AML-193 (cell line): Measurements from ENCODE around the gene RPL37.
A peak's percentile ranks its signal among the peaks of the same experiment; 100 is the strongest.
"Not testable (repeated sequence)": the region's sequence is repeated elsewhere in the genome, so short reads cannot be mapped to it uniquely, and the experiment has no call there.

Experiments
- DNase-seq, 2 experiments: peaks; one replicate each; lab custom pipeline; 2025; lab: John Stamatoyannopoulos, UW

RPL37 gene

DNA sequence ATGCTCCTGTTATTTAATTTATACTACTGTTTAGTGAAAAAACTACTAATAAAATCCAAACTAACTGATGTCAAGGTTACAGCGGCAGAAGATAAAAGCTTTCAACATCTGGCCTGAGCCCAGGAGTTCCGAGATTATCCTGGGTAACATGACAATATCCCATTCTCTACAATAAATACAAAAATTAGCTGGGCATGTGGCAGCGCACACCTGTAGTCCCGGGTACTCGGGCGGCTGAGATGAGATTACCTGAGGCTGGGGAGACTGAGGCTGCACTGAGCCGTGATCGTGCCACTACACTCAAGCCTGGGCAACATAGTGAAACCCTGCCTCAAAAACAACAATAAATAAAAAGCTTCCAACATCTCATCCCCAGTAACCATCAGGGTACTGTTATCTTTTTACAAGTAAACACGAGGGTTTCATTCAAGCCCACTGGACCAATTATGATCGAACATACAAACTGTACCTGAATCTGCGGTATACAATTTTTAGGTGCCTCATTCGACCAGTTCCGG is 1.3 kb downstream of the RPL37 start:
- no peak for DNase-seq

DNA sequence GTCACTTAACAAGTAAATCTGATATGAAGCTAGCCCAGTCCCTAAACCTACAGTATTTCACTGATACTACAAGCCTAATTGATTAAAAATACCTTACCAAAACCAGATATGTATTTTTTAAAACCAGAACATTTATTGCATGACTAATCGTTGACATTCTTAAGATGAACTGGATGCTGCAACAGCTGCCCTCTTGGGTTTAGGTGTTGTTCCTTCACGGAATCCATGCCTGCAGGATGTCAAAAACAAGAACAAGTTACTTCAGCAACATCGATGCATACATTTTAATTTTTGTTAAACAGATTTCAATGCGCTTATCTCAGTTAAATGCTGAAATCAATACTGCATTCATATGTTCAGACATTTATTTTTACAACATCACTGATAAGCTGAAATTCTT is 2.7 kb downstream of the RPL37 start:
- DNase-seq = no peak

DNA sequence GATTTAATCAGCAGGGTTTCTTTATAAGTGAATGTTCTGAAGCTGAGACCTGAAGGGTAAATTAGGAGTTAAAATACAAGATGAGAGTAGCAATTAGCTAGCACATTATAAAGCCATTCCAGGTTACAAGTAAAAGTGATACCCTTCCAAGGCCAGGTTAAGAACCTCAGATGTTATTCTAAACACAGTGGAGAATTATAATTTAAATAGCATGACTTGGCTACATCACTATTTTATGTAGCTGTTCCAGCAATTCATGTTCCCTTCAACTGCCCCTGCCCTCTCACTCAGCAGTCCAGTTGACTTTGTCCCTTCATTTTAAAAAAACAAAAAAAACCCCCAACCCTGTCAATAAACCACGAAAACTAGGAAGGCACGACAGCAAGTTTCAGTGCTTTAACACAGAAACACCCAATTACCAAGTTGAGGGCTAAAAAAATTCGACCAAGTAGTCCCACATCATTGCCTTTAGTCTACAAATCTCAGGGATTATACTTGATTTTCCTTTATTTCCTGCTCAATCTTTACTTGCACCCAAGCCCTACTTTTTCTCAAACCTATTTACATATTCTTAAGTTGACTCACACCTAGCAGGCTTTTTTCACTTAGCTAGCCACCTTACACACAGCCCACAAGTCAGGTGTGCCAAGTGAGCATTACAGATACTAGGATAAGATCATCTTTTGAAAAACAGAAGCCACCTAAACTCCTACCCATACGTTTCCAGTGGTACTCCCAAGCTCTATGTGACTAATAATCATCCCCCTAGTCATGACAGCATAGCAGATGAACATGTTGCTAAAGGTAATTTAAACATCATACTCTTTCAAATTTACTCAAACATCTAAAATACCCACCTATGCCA is 3.4 kb downstream of the RPL37 start:
- no peak for DNase-seq

DNA sequence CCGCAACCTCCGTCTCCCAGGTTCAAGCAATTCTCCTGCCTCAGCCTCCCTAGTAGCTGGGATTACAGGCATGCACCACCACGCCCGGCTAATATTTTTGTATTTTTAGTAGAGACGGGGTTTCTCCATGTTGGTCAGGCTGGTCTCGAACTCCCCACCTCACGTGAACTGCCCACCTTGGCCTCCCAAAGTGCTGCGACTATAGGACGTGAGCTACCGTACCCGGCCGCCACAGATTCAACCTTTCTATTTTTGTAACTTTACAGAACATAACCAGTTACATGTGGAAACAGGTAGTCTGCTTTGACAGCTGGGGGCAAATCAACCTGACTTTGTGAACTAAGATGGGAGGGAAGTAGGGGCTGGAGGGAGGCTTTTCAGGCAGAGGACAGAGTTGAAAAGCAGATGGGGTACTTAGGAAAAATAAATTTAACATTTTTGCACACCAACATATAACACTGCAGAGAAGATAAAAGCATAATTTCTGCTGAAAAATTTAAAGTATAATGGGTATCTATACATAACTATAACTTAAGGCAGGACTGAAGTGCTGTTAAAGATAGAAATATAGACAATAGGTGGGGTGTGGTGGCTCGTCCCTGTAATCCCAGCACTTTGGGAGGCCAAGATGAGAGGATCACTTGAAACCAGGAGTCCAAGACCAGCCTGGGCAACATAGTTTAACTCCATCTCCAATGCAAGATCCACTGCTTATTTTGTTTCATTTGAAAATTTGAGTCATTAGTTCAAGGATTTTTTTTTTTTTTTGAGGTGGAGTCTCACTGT is 5.1 kb downstream of the RPL37 start:
- no peak for DNase-seq

DNA sequence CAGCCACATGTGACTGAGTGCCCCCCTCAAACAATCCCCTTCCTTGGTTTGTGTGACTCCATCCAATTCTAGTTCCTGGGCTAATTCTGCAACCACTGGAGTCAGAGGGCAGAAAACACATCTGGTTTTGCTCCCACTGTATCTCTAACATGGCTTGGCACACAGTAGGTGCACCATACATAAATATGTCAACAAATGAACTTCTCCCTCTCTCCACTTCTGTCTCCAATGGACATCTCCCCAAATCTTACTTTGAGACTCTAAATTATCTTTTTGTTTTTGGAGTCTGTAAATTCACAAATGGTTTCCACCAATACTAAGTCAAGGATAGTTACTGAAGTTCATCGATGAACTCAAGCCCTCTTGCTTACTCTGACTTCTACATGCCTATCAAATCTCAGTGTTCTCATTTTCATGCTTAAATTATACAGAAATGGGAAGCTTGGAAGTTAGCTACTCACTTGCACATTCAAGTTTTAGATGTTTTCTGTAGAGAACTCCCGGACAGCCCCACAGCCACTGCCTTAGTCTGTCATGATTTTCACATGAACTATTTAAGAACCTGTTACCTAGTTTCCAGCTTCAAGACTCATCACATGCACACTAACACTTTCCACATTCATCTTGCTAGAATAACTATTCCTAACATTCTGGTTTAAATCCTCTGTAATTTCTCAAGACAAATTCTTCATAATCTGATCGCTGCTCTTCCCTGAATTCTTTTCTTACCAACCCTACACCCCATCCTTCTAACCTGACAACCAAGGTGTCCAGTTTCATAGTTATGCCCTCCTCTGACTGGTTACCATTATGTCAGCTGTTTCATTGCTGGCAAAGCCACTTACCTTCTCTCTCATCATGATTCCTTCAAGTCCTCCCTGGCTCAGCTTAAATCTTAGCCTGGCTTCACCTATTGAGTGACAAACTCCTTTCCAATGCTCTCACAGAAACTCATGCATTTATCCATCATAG is 6.0 kb downstream of the RPL37 start:
- no peak for DNase-seq

DNA sequence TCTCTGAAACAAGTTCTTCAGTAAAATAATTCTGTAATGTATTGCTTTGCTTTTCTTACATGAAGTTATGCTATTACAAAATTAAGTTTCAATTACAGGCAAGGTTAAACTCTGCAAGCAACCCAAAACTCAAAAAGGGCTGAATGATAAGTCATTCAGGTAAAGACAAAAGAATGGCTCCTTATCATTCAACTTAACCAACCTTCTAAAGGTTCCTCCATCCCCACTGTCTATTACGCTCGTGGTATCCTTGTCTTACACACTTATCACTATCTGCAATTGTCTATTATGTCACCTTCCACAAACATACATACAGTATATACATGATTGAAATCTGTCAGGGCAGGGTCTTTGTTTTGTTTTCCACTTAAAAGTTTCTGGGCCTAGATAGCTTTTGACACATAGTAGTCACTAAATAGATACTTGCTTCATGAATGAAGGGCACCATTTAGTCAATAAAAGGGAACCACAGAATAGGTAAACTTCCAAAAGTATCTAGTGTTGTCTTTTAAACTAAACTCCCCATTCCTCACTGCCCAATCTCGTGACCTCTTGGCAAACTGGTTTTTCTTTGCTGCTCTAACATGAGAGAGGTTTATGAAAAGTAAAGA is 6.9 kb downstream of the RPL37 start:
- no peak for DNase-seq

DNA sequence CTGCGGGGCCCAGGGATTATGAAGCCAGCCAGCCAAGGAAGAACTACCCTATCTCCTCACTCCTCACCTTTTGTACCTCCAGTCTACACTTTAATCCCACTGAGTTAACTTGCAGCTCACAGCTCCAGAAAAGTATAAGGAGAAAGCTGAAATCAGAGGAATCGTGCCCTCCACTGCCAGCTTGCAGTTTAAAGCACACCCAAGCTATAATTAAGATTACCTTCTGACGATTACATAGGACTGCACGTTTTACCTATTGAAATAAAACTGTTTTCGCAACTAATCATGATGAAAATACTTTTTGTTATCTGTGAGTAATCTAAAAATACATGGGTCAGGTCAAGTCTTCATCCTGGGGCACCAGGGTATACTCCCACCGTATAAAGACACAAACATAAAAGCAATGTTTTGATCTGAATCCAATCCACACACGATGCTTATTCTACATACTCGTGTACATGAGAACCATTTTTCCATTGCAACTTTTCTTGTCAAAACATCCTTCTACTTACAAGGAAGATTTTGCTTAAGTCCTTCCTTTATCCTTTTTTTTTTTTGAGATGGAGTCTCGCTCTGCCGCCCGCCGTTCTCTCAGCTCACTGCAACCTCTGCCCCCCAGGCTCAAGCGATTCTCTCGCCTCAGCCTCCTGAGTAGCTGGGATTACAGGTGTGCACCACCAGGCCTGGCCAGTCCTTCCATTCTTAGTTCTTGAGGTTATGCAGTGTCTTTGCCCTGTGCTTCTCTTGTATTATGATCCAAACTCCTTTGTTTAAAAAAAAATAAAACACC is 7.6 kb downstream of the RPL37 start:
- DNase-seq = no peak

DNA sequence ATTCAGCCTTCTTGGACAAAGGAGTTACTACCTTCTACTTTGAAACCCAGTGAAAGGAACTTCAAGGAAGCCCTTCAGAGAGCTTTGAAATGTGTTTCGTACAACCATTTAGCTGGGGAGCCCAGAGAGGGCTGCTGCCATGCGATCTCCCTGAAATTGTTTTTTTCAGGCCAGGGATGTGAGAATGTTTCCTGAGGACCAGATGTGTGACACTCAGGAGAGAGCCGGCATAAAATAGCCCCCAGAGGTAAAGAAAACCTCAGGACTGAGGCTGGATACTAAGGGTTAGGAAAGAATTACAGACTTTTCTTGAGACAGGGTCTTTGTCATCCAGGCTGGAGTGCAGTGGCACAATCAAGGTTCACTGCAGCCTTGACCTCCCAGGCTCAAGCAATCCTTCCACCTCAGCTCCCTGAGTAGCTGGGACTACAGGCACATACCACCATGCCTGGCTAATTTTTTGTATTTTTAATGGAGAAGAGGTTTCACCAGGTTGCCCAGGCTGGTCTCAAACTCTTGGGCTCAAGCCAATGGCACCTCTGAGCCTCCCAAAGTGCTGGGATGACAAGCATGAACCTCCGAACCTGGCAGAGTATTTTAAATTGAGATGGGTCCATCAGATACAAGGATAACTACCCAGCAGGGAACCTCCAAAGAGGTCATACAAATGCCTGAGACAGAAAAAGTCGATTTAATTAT is 8.4 kb downstream of the RPL37 start:
- no peak for DNase-seq

DNA sequence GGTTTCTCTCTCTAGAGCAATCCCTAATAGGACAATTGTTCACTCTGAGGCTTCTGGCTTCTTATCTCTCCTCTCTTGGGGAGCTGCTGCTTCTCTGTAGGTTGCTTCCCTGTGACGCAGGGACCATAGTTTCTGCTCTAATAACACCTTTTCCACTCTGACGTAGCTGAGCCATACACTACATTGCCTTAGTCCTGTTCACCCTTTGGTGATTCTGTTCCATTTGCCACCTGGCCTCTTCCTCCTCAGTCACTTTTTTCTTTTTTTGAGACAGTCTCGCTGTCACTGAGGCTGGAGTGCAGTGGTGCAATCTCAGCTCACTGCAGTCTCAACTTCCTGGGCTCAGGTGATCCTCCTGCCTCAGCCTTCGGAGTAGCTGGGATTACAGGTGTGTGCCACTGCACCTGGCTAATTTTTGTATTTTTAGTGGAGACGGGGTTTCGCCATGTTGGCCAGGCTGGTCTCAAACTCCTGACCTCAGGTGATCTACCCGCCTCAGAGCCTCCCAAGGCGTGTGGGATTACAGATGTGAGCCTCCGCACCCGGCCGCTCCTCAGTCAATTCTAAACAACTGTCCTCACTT is 9.5 kb downstream of the RPL37 start:
- DNase-seq = not testable (repeated sequence)

DNA sequence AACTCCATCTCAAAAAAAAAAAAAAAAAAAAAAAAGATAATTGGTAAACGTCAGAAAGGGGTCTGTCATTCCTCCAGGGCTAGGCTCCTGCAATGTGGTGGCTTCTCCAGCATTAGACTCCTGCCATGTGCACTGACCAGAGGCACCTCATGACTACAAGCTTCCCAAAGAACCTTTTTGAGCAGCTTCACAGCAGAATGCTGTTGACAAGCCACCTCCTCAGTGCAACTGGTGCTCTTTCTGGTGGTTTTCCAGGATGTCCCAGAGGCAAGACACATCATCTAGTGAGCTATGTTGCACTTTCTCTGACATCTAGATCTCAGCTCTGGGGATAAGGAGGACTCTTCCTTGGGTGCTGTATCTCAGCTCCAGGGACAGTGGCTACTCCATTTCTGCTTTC is 11.6 kb downstream of the RPL37 start:
- DNase-seq = no peak

DNA sequence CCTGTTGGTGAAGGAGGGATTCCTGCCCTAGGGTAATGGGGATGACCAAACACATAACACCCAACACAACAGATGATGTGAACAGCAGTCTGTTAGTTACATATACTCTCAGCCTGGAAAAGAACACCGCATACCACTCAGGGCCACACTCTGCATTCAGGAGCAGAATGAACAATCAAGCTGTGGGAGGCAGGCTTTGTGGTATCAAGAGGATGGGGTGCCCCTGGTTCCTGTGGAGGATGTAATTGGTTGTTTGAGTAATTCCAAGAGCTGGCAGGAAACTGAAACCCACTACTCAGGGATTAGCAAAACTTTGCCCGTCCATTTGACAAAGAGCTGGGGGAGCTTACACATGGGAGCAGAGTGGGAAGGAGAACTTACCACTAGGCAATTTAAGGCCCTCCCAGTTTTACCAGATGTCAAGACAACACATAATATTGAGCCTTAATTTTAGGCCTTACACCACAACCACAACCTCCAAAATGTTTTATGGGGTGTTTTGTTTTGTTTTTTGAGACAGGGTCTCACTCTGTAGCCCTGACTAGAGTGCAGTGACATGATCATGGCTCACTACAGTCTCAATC is 21.2 kb downstream of the RPL37 start:
- DNase-seq = no peak

DNA sequence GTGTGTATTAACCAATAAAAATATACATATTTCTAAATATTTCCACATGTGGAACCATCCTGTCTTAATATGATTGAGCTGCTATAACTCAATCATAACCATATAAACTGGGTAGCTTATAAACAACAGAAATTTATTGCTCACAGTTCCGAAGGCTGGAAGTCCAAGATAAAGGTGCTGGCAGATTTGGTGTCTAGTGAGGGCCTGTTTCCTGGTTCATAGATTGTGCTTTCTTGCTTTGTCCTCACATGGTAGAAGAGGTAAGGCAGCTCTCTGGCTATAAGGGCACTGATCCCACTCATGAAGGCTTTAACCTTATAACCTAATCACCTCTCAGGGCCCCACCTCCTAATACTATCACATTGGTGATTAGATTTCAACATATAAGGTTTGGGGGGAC is 22.9 kb downstream of the RPL37 start:
- DNase-seq = no peak

DNA sequence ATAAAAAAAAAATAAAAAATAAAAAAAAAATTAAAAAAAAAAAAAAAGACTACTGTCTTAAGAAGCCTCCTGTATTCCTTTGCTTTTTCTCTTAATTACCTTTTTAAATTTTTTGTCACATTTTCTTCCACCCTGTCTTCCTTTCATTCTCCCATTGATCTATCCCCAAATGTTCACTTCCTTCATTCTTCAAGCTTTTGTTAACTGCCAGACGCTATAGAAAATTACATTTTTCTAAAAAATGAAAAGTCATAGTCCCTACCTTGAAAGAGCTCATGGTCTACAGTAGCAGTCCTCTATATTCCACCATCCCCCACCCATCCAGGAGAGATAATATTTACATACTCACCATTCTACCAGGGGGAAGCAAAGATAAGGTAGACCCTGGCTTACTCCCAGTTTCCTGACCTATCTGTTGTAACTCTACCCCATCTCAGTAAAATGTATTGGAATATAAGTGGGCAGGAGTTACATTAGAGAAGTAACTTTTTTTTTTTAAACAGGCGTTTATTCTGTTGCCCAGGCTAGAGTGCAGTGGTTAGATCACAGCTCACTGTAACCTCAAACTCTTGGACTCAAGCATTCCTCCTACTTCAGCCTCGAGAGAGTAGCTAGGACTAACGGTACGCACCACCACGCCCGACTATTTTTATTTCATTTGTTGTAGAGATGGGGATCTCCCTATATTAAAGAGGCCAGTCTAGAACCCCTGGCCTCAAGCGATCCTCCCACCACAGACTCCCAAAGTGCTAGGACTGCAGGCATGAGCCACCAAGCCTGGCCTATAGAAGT is 33.1 kb downstream of the RPL37 start:
- no peak for DNase-seq

DNA sequence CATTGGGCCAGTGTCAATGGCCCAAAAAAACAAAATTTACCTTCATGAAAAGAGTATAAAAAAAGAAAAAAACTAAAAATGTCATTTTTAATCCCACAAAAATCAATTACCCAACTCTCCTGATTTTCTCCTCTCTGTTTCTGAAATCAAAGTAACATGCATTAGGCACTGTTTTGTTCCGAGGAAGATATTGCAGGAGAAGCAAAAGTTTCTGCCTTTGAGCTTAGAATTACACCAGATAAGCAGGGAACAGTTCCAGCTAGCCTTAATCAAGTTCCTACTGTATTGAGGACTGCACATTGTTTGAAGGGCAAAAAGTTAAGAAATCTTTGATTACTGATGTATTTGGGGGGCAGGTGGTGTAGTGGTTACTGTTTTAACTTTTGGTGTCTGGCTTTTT is 35.8 kb downstream of the RPL37 start:
- DNase-seq = no peak

DNA sequence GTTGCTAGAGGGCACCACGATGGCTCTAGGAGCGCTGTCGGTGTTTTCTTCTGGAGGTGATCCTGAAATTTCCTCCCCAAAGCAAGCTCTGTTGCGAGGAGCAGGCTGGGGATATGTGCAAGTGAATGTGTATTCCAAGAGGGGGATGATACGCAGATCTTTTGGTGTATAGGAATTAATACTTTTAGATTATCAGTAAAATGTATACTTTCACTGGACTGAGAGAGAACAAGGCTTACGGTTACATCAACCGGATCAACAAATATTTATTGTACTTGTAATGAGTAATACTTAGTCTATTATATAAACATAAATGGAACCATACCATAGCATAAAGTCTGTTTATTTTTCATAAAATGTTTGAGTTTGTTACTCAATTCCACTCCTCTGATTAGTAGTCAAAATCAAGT is 36.2 kb downstream of the RPL37 start:
- DNase-seq = peak; percentile 29 to 35

DNA sequence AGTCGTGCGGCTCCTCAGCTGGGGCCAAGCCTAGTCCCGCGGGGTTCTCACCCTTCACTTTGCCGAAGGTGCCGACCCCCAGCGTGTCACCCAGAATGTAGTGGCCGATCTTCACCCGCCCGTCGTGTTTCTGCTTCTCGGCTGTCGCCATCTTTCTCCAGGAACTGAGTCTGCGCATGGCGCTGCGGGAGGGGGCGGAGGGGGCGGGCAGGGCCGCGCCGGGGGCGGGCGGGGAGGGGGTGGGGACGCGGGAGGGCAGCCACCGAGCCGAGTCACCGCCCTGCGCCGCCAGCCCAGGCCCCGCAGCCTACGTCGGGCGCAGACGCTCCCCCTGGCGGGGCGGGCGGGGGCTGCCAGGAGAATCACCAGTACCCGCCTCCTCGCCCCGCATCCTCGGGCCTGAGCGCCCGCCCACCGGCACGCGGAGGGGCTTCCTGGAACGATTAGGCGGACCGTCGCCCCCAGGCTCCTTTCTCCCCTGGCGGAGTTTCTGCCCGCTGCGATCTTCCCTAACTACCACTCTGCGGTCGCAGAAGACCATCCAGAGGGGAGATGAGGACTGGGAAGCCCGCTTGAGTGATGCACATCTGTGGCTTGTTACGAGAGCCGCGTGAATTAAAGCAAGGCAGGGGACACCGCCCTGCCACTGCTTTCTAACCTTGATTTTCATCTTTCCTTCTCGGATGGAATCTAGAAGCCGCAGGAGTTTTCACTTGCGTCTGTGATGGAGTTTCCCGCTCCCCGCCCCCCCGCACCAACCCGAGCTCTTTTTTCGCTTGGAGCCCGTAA is 36.8 kb downstream of the RPL37 start, which contains the start of gene PRKAA1:
PRKAA1 (minus strand) TSS at position 363 of the 789 bp plus-strand sequence; CDS start at position 178, 185 bp downstream.
- DNase-seq = peak; percentile 76 to 80

DNA sequence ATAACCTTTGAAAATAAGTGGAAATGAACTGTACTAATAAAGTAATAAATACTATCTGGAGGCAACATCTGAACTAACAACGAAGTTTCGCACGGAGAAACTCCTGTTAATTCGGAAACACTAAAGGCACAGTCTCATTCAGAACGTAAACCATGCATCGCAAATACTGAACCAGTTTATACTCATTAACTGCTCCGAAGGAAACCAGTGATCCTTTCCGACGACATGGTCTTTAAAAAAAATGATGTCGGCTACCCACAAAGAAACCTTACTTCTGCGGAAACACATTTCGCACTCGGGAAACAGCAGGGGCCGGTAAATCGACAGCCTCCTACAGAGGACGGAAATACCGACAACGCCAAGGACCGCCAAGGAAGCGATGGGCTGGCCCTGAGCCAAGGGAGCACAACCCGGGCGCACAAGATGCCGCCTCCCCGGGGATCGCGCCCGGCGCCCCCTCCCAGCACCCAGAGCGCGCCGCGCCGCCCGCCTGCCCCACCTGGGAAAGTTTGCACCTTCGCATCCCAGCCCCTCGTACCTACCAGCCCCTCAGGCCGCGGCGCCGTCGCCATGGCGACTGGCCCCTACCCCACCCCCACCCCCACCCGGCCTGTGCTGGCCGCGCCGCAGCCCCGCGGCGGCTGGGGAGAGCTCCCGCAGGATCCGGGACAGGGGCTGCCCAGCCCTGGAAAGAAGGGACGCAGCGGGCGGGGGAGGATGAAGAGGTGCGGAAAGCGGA is 37.6 kb downstream of the RPL37 start:
- DNase-seq = peak; percentile 73
